SK-N-MC (cell line): ENCODE data around the gene TSKS.

ENCODE experiments used
- EZH2 ChIP-seq: fragments of 200-600 bp; sonication (generic); IDR thresholded peaks from one replicate; pipeline ENCODE4 v1.6.1; 2017; ENCODE audit warnings: antibody characterized with exemption
- POLR2AphosphoS5 ChIP-seq: IDR thresholded peaks from 2 replicates; pipeline ENCODE4 v1.6.1; 2012; ENCODE audit warnings: mild to moderate bottlenecking, low read depth, low read length, borderline replicate concordance

GRCh38 chr19:49727217-49728030, 35.7 kb downstream of the TSKS start:
- no peak for TF ChIP-seq POLR2AphosphoS5
- no peak for TF ChIP-seq EZH2
